ENCODE measurements around the gene TPH2.

TPH2 gene

GRCh38 chr12:72033991-72034390, 95.3 kb downstream of the TPH2 start:
- DNase-seq (ENCODE audit: low read depth), result no peak

GRCh38 chr12:72035625-72036024, 97.0 kb downstream of the TPH2 start:
- no peak for DNase-seq (ENCODE audit: low read depth)

GRCh38 chr12:72036393-72036792, 97.7 kb downstream of the TPH2 start:
- DNase-seq (ENCODE audit: low read depth), result no peak

- no peak for DNase-seq (ENCODE audit: low read depth)
Observed at GRCh38 chr12:72037006-72037795, 98.6 kb downstream of the TPH2 start.

DNA sequence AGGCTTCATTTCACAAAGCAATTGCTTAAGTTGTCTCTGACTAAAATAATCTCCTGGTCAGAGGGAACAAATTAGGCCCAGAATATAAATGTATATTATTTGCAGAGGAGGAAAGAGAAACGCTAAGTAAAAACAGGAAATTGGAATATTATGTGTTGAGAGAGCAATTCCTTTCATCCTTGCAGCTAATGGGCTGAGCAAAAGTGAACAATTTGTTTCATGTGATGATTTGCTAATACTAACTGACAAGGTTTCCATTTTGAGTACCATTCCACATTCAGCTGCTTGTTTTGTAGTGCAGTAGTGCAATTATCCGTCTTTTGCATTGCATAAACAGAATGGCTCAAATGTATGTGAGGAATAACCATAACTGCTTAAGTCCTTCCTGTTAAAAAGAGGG, 103.2 kb downstream of the TPH2 start:
- DNase-seq (ENCODE audit: low read depth), result no peak

DNA sequence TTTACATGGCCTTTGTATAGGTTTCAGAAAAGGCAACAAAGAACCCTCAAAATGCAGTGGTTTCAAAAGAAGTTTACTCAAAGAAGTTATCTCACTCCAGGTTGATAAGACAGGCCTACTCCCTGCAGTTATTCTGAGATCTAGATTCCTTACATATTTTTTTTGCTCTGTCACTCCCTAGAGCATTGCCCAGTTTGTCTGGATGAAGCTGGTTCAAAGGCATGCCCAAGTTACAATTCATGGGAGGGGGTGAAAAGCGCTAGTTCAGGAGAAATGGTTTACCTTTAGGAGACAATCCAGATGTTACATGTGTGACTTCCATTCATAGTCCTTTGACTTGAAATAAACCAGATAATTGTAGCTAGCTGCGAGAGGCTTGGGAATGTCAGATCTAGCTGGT, 115.0 kb downstream of the TPH2 start:
- DNase-seq (ENCODE audit: low read depth), result no peak

GRCh38 chr12:72054511-72054910, 115.9 kb downstream of the TPH2 start:
- DNase-seq (ENCODE audit: low read depth), result no peak

- DNase-seq (ENCODE audit: low read depth), result no peak
Observed at GRCh38 chr12:72057330-72057914, 118.8 kb downstream of the TPH2 start.

DNA sequence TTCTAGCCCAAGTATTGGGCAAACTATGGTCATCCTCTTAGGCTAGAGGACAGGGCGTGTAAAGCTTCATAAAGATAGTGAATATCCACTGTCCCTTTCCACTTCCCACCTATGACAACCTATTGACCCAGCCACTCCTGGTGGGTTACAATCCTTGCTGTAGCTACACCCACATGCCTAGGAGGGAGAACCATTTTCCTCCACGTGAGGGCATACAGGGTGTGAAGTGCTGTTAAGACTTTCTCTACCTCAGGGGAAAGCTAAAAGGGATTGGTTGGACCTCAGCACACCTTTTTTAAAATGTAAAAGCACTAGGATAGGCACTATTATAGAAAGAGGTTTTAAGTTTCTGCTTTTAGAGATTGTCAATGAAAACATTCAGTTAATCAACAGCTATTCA, 124.4 kb downstream of the TPH2 start:
- no peak for DNase-seq (ENCODE audit: low read depth)

GRCh38 chr12:72071030-72071429, 132.4 kb downstream of the TPH2 start:
- no peak for DNase-seq (ENCODE audit: low read depth)

GRCh38 chr12:72072592-72073212, 134.1 kb downstream of the TPH2 start:
- DNase-seq (ENCODE audit: low read depth), result no peak

DNA sequence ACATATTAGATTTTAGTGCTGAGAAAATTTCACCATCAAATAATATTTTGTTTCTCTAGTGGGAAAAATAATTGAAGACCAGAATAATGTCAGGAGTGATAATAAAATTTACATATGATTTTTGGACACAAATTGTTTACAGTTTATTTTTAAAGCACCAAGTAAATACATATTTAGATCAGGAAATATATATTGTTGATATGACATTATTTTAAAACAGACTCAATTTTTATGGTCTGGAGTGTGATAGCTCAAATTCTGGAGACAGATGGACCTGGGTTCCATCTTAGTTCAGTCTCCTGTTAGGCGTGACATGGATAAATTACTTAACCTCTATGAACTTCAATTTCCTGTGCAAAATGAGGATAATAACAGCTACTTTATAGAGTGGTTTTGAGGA, 135.4 kb downstream of the TPH2 start:
- DNase-seq (ENCODE audit: low read depth), result no peak

DNA sequence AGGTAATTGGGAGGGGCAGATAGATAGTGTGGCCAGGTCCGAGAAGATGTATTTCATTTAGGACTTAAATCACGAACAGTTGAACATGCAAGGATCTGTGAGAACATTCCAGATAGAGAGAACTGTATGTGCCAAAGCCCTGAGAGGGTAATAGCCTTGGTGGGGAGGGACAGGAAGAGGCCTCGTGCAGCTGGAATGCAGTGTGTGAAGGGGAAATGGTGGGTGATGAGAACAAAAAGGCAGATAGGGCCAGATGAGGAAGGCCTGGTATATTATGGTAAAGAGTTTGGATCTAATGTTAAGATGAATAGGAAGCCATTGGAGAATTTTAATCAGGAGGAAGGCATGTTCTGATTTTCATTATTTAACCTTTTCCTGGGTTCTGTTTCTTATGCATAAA, 136.3 kb downstream of the TPH2 start:
- no peak for DNase-seq (ENCODE audit: low read depth)

GRCh38 chr12:72075401-72075800, 136.8 kb downstream of the TPH2 start:
- DNase-seq (ENCODE audit: low read depth), result no peak

- no peak for DNase-seq (ENCODE audit: low read depth)
Observed at GRCh38 chr12:72075891-72076557, 137.4 kb downstream of the TPH2 start.

DNA sequence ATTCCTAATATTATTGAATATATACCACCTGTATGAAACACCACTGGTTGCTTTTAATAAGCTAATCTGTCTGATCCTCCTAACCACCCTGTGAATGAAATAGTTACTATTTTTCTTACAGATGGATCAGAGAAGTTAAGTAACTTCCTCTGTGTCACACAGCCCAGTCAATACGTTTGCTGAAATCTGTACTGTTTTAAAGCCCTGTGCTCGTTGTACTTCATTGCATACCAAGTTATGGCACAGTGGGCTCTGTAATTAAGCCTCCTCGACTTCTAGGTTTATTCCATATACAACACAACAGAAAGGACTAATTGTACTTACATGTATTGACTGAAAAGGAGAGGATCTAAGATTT, 137.9 kb downstream of the TPH2 start:
- no peak for DNase-seq (ENCODE audit: low read depth)

GRCh38 chr12:72077111-72077820, 138.6 kb downstream of the TPH2 start:
- no peak for DNase-seq (ENCODE audit: low read depth)

DNA sequence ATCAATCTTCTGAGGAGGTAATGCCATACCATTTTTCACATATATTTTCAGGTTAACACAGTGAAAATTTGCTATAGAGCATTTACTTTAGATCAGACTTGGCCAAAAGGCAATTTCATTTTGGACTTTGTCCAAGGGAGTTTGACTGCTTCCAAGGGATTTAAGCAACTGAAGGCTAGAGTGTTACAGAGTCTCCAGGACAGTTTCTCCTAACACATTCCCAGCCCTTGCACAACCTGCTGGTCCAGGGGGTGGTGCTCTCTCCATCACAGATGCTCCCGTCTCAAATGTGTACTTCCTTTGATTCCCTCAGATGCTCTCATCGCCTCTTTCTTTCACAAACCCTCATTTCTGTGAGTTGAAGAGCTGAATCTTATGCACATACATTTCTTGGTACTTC, 143.1 kb downstream of the TPH2 start:
- no peak for DNase-seq (ENCODE audit: low read depth)

Data from T-helper 22 cell (primary cell).